ENCODE results near the gene PKMYT1. TPM values are rescaled to one million over a fixed set of nuclear protein-coding genes. Genes with fewer than 3 reads are reported as not detected.
A peak's percentile ranks its signal among the peaks of the same experiment; 100 is the strongest.

PKMYT1 gene
- total RNA-seq, 2 donors from 2014 or later = 4.4 to 12.6 TPM

DNA sequence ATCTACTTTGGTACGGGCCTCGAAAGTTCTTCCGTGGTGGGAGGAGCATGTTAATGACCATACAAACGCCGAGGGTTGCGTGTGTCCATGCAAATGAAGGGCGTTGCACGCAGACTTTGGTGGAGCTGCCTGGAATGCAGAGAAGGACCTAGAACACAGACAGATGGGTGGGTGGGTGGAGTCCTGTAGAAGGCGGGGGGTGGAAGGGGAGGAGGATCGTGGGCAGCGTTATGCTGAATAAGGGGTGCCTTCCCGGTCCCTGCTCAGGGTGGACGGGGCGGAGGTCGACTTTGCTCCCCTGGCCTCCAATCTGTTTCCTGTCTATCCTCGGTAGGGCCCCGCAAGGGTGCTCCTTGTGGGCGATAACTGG is 11.9 kb downstream of the PKMYT1 start:
- intact Hi-C loops (cut with DNase I, micrococcal nuclease) = no loop called here

DNA sequence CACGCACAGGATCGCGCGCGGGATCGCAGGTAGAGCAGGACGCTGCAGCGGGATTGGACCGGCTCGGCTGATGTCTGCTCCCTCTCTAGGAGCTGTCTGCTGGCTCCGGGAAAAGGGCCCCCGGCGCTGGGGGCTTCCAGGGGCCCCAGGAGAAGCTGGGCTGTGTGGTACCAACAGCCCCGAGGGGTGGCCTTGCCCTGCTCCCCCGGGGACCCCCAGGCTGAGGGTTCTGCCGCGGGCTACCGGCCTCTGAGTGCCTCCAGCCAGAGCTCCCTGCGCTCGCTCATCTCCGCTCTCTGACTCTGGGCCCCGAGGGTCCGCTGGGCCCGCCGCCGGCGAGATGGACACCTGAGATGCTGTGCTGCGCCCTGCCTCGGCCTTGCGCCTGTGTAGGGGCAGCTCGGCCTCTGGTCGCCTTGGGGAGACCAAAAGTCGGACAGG is 12.5 kb downstream of the PKMYT1 start:
- ATAC-seq (no peak), DNase-seq (no peak)
- intact Hi-C loops (cut with DNase I, micrococcal nuclease) = no loop called here

More for the DNA sequence above, 11.9 kb downstream of the PKMYT1 start:
- peak; percentile 13 for ATAC-seq
- DNase-seq = peak; percentile 47 to 67

DNA sequence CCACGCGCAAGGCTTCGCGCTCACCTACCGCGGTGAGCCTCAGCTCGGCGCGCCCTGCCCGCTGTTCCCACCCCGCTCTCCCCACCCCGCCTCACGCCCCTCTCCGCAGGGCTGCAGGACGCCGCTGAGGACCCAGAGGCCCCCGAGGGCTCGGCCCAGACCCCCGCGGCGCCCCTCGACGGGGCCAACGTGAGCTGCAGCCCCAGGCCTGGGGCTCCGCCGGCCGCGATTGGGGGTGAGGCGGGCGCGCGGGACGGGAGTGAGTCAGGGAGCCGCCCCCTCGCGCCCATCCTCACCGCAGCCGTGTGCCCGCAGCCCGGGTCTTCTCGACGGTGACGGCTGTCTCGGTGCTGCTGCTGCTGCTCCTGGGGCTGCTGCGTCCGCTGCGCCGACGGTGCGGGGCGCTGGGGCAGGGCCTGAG is 13.0 kb downstream of the PKMYT1 start:
- DNase-seq = no peak
- intact Hi-C loops (cut with DNase I, micrococcal nuclease) = no loop called here
- no peak for ATAC-seq

DNA sequence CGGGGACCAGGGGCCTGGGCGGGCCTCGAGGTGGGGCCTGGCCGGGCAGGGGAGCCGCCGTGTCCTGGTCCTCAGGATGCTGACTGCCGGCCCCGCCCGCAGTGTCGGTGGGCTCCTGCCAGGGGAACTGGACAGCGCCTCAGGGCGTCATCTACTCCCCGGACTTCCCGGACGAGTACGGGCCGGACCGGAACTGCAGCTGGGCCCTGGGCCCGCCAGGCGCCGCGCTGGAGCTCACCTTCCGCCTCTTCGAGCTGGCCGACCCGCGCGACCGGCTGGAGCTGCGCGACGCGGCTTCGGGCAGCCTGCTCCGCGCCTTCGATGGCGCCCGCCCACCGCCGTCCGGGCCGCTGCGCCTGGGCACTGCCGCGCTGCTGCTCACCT is 13.4 kb downstream of the PKMYT1 start:
- DNase-seq = peak in 1 of 2 donors; percentile 46
- ATAC-seq = peak; percentile 1
- intact Hi-C loops (cut with DNase I, micrococcal nuclease) = no loop called here

DNA sequence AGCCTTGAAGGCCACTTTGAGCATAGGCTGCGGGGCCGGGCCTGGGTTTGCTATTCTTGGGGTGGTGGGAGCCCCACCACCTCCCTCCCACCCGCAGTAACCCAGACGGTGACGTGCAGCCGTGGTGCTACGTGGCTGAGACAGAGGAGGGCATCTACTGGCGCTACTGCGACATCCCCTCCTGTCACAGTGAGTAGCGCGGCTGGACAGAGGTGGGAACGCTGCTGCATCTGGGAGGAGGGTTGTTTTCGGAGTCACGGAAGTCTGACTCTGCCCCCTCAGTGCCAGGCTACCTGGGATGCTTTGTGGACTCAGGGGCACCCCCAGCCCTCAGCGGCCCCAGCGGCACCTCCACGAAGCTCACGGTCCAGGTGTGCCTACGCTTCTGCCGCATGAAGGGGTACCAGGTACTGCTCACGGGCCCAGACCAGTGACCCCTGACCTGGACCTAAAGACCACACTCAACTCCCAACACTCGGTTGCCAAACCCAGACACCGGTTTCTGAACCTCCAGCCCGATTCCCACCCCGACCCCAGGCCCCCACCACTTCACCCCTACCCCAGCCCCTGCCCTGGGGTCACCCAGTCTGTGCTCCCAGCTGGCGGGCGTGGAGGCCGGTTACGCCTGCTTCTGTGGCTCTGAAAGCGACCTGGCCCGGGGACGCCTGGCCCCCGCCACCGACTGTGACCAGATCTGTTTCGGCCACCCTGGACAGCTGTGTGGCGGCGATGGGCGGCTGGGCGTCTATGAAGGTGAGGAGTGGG is 14.0 kb downstream of the PKMYT1 start:
- ATAC-seq (no peak), DNase-seq (no peak)
- intact Hi-C loops (cut with DNase I, micrococcal nuclease) = no loop called here

DNA sequence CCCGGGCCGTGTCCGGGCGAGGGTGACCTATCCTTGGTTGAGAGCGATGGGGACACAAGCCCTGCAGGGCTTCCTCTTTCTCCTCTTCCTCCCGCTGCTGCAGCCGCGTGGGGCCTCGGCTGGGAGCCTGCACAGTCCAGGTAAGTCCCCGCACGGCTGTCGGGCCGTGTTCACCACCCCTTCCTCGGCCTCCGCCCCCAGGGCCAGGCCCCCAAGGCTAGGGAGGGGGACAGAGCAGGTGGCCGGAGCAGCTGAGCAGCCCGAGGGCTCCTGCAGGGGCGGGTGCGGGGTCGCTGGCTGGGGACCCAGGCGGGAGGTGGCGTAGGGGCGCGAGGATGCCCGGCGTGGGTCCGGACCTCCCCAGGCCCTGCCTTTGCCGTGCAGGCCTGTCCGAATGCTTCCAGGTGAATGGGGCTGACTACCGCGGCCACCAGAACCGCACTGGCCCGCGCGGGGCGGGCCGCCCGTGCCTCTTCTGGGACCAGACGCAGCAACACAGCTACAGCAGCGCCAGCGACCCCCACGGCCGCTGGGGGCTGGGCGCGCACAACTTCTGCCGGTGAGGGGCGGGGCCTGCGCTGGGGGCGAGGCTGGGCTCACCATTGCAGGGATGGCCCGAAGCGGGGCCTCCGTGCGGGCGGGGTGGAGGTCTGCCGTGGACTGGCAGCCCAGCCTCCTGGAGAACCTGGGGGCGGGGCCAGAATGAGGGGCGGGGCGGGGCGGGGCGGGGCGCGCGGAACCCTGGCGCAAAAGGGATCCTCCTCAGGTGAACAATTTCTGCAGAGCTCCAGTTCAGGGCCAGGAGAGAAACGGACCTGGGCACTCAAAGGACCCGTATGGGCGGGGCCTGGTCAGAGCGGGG is 15.5 kb downstream of the PKMYT1 start:
- intact Hi-C loops (cut with DNase I, micrococcal nuclease) = no loop called here
- peak; percentile 7 for ATAC-seq
- DNase-seq = peak; percentile 25 to 63

DNA sequence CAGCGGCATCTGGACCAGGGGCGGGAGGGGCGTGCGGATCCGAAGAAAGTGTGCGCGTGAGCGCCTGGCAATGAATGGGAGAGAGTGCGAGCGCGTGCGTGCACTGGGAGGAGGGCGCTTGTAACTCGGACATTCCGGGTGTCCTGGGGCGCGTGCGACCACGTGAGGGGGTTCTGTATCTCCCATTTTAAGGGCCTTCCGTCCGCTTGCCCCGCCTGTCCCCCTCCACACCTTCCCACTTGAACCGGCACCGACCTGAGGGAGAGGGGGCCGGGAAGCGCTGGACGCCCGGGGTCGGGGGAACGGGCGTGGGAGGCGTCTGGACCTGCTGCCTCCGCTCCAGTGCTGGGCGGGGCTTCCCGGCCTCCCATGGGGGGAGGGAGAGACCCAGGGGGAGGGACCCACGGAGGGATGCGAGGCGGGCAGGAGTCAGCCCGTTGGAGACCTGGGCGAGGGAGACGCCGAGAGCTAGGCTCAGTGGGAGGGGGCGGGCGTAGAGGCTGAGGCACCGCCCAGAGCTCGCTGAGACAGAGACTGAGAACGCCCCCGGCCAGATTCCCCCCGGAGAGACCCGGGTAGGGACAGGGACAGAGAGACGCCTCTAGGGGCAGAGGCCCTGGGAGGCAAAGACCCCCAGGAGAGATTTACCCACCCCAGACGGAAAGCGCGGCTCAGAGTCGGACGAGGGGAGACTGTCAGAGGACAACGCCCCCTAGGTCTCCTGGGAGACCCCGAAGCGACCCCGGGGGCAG is 16.3 kb downstream of the PKMYT1 start, which contains the start of gene KREMEN2:
Gene KREMEN2 (plus strand): TSS at position 553 of the 752 bp plus-strand sequence. CDS start 246 bp downstream, outside the sequence.
- ATAC-seq = no peak
- intact Hi-C loops (cut with DNase I, micrococcal nuclease) = no loop called here
- peak; percentile 26 to 29 for DNase-seq

DNA sequence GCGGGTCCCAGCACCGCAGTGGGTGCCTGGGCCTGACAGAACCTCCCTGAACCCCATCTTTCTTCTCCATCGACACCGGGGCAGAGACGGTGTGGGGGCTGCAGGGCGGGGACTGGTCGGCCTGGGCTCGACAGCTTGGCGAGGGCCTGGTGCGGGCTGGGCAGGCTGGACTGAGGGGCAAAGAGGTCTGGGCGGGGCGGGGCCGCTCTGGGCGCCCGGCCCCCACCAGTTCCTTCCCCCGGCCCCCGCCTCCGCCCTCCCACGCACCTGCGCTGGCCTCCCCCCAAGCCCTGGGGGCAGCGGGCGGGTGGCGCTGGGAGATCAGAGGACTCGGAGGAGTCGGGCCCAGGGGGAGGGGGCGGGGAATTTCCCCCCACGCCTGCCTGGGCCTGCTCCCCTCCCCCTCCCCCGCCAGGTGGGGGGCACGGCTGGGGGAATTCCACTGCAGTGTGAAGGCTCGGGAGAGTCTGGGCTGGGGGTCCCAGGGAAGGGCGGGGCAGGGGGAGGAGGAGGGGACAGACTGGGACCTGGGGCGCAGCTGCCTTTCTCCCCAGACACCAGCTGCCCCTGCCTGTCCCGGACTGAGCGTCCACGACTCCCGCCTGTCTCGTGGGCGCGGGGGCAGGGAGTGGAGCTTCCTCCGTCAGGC is 17.0 kb downstream of the PKMYT1 start:
- intact Hi-C loops (cut with DNase I, micrococcal nuclease) = no loop called here
- no peak for DNase-seq
- no peak for ATAC-seq

DNA sequence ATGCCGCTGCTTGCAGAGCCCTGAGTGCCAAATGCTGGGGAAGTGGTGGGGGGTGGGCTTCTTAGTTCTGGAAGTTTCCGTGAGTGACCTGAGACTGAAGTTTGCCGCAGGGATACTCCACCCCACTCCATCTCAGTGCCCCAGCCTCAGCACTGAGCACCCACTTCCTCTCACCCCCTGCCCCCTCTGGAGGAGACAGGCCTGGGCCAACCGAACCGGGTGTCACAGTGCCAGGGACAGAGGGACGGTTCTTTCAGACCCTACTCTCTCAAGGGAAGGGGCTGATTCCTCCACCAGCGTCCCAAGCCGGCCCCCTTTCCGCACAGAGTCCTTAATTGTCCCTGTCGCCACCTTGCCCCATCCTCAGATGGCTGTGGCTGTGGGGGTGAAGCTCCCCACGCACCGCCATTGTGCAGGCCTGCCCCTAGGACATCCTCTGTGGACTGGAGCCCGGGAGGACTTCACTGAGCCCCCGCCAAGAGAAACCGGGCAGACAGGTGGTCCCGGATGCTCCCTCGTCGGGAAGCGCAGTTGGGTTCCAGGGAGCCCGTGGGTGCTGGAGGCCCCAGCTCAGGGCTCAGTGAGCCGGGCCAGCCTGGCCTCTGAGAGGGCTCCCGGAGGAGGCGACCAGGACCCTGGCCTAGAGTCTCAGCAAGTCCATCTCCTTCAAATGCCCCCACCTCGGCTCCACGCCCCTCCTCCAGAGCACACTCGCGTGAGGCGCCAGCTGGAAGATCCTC is 17.7 kb downstream of the PKMYT1 start:
- ATAC-seq = no peak
- intact Hi-C loops (cut with DNase I, micrococcal nuclease) = no loop called here
- no peak for DNase-seq

DNA sequence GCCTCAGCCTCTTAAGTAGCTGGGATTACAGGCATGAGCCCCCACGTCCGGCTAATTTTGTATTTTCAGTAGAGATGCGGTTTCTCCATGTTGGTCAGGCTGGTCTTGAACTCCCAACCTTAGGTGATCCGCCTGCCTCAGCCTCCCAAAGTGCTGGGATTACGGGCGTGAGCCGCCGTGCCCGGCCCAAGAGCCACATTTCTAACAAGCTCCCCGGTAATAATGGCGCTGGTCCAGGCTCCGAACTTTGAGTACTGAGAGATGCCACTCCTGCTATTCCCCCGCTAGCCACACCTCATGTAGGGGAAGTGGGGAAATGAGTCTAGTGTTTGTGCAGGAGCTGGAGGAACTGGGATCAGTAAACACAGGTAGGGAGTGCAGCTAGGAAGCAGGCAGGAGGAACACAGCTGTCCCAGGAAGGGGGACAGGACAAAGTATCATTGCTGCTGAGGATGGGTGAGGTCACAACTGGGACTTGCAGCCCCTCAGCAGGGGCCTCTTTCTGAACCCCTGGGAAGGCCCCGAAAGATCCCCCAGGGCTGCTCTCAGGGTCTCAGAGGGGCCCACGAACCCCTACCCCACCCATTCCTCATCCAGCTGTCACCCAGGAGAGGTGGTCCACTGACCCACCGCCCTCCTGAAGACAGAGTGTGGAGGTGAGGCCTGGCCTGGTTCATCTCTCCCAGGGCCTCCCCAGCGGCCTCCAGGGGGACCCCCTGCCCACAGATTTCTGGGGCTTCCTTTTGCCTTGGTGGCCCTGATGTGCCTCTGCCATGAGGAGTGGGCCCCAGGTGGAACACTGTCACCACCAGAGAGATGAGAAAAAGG is 19.8 kb downstream of the PKMYT1 start:
- DNase-seq (peak; percentile 26 to 27), ATAC-seq (peak; percentile 48)
- intact Hi-C loops (cut with DNase I, micrococcal nuclease) = no loop called here

DNA sequence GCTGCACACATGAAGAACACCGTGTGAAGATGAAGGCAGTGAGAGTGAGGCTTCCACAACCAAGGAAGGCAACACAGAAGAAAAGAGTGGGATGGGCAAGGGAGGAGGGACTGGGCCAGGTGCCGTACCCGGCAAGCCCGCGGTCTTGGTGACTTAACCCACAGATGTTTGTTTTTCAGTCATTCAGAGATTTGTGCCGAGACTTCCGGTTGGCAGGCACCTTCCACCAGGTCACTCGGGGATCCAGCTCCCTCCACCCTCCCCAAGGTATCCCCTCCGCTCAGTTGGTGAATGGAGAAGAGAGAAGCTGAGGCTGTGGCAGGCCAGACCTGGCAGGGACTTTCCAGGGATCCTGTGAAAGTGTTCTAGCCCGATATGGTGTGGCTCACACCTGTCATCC is 21.0 kb downstream of the PKMYT1 start:
- ATAC-seq (peak; percentile 11), DNase-seq (peak; percentile 19 to 24)
- intact Hi-C loops (cut with DNase I, micrococcal nuclease) = no loop called here

DNA sequence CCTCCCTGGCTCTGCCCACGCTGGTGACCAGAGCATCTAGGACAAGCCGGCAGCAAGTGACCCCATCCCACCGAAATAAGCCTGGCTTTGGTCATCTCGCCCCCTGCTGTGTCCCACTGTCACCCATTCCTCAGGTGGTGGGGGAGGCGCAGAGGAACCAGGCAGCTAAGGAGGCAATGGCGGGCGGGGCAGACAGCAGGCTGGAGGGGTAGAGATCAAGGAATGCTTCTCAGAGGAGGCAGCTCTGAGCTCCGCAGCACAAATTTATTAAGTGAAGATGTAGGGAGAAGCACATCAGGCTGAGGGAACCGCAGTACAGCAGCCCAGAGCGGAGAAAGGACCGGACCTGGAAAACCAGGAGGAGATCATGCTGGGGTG is 23.7 kb downstream of the PKMYT1 start:
- intact Hi-C loops (cut with DNase I, micrococcal nuclease) = no loop called here
- DNase-seq (no peak), ATAC-seq (no peak)

DNA sequence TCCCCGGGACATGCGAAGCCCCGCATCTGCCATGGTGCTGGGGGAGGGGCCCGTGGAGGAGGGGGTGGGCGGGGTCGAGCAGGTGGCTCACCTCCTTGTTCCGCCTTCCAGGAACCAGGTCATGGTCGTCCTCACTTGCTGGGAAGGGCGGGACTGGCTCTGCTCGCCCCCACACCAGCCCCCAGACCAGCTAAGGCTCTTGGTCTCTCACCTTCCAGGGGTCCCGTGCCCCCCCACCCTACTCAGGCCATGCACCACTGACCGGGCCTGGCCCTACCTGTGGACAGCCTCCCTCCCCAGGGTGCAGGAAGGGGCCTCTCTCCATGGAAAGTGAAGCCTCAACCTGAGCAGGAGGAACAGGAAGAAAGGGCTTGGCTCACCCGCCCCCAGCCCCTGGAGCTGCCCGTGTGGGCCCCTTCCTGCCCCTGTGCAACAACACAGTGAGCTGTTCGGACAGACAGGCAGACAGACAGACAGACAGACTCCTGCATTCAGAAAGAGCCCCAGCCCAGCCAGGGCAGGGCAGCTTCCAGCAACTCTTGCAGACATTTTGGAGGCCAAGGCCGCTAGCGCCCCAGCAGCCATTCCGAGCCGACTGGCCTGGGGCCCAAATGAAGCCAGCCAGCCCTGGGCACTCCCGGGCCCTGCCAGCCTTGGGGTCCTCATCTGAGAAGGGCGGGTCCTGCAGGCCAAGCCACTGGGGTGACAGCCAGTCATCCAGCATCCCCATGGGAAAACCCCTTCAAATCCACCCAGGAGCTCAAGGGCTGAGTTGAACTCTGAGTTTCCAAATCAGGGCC is 24.3 kb downstream of the PKMYT1 start:
- intact Hi-C loops (cut with DNase I, micrococcal nuclease) = no loop called here
- ATAC-seq (peak; percentile 55), DNase-seq (no peak)

DNA sequence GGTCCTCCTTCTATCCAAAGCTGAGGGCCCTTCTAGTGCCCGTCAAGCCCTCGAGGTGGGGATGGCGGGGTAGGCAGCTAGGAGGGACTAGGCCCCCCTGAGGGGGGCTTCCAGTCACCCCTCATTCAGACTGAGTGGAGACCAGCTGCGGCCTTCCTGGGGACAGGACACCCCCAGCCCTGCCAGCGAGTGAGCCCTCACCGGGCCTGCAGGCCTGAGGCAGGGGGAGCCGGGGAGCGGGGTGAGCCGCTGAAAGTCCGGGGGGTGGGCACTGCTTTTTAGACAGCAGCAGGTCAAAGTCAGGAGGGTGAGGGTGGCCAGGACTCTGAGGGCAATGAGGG is 24.8 kb downstream of the PKMYT1 start:
- intact Hi-C loops (cut with DNase I, micrococcal nuclease) = no loop called here
- DNase-seq (no peak), ATAC-seq (no peak)

DNA sequence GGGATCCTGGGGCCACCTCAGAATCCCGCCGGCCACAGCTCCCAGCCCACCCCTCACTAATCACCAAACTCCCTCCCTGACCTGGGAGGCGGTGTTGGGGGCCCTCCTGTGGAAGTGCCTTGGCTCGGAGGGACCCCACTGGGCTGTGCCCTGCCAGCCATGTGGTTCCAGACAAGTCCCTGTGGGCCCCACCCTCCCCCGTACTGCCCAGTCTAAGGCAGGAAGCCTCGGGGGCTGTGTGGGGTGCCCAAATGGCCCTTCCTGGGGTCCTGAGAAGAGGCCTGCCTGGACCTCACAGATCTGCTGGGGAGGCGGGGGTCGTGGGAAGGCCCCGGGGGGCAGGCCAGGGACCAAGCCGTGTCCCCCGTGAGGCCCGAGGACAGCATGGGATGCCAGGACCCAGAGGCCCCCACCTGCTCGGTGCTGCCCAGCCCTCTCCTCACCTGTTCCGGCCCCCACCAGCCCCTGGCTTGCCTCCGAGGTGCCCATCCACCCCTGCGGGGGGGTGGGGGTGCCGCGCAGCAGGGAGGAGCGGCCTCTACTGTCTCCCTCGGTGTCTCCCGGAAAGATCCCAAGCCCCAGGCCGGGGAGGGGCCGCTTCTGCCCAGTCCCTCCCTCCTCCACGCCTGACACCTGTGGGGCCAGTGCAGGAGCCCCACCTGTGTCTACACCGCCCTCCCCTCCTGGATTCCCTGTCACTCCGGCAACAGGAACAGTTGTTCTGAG is 25.4 kb downstream of the PKMYT1 start:
- ATAC-seq (peak; percentile 85), DNase-seq (peak; percentile 56 to 75)
- intact Hi-C loops (cut with DNase I, micrococcal nuclease) = no loop called here
